Stimulated activated CD8-positive, alpha-beta memory T cell treated with anti-CD3 and anti-CD28 coated beads, Interleukin-15, amount 100 ng/mL, for 48 hours (primary cell): ENCODE data around the gene C1QL2.

ENCODE experiments used
- DNase-seq, 2 donors: peaks; one replicate each; pipeline ENCODE4 v3.0.0-alpha.2; 2020; ENCODE audit warnings: low read depth in 2 of 2

C1QL2 gene

GRCh38 chr2:119158563-119159347 lies at the start of gene C1QL2:
C1QL2 (minus strand) TSS chr2:119158751; CDS start chr2:119158269, 482 bp downstream.
- DNase-seq, result no peak

- DNase-seq, result no peak
Observed at GRCh38 chr2:119207447-119207846, 48.9 kb upstream of the C1QL2 start.

- no peak for DNase-seq
Observed at GRCh38 chr2:119206201-119206600, 47.6 kb upstream of the C1QL2 start.

GRCh38 chr2:119205001-119205706 lies 46.6 kb upstream of the C1QL2 start:
- no peak for DNase-seq

GRCh38 chr2:119204525-119204924 lies 46.0 kb upstream of the C1QL2 start:
- no peak for DNase-seq

GRCh38 chr2:119202610-119203310 lies 44.2 kb upstream of the C1QL2 start:
- no peak for DNase-seq

- no peak for DNase-seq
Observed at GRCh38 chr2:119201815-119202214, 43.3 kb upstream of the C1QL2 start.

GRCh38 chr2:119198240-119198840 lies 39.8 kb upstream of the C1QL2 start:
- DNase-seq, result no peak

- no peak for DNase-seq
Observed at GRCh38 chr2:119197529-119198239, 39.1 kb upstream of the C1QL2 start.

- DNase-seq, result no peak
Observed at GRCh38 chr2:119197126-119197405, 38.5 kb upstream of the C1QL2 start.

- no peak for DNase-seq
Observed at GRCh38 chr2:119196301-119197125, 38.0 kb upstream of the C1QL2 start.

GRCh38 chr2:119195887-119196286 lies 37.3 kb upstream of the C1QL2 start:
- DNase-seq, result no peak

GRCh38 chr2:119195001-119195400 lies 36.5 kb upstream of the C1QL2 start:
- no peak for DNase-seq

- no peak for DNase-seq
Observed at GRCh38 chr2:119192893-119193292, 34.3 kb upstream of the C1QL2 start.

GRCh38 chr2:119190321-119191111 lies 32.0 kb upstream of the C1QL2 start:
- no peak for DNase-seq

- DNase-seq, result no peak
Observed at GRCh38 chr2:119184512-119184911, 26.0 kb upstream of the C1QL2 start.

GRCh38 chr2:119181791-119182445 lies 23.4 kb upstream of the C1QL2 start:
- DNase-seq, result no peak

GRCh38 chr2:119181391-119181790 lies 22.8 kb upstream of the C1QL2 start:
- DNase-seq, result no peak

- DNase-seq, result no peak
Observed at GRCh38 chr2:119180892-119181291, 22.3 kb upstream of the C1QL2 start.

GRCh38 chr2:119179991-119180390 lies 21.4 kb upstream of the C1QL2 start:
- DNase-seq, result no peak
